Panc1 (cell line): ENCODE measurements around the gene COL1A2.

Experiments used
- CTCF ChIP-seq: fragments of 450-650 bp; IDR thresholded peaks from 2 replicates; pipeline ENCODE4 v1.5.1; 2017; ENCODE audit warnings: mild to moderate bottlenecking
- TCF7L2 ChIP-seq: IDR thresholded peaks from 2 replicates; pipeline ENCODE4 v1.6.1; 2011; ENCODE audit warnings: mild to moderate bottlenecking, low read depth, low read length, inconsistent platforms

- TF ChIP-seq CTCF (no peak), TCF7L2 (no peak)
Observed at GRCh38 chr7:94375691-94376090, 19.0 kb upstream of the COL1A2 start.
